Epithelial cell of esophagus (primary cell): ENCODE results near the gene TRERF1.

Source experiments
- DNase-seq: peaks from one replicate; pipeline ENCODE4 v3.0.0; 2010; ENCODE audit warnings: low read depth
- H3K4me3 ChIP-seq: 2 replicates; pipeline ENCODE4 v1.5.1; 2011; ENCODE audit warnings: mild to moderate bottlenecking, low read length, control low read depth
- CTCF ChIP-seq: IDR thresholded peaks from 2 replicates; pipeline ENCODE4 v1.5.1; 2011; ENCODE audit warnings: low read depth, mild to moderate bottlenecking, low read length, control low read depth, inconsistent platforms; ENCODE audit not compliant: insufficient read depth; ENCODE audit errors: missing control alignments

The TRERF1 gene

GRCh38 chr6:42378125-42378524, 73.6 kb downstream of the TRERF1 start:
- no peak for DNase-seq
- H3K4me3 ChIP-seq = no peak overlapping the region

GRCh38 chr6:42375007-42375635, 76.6 kb downstream of the TRERF1 start:
- no peak for DNase-seq
- no peak for TF ChIP-seq CTCF

More at GRCh38 chr6:42378125-42378524, 73.6 kb downstream of the TRERF1 start:
- no peak for TF ChIP-seq CTCF

GRCh38 chr6:42374018-42374669, 77.6 kb downstream of the TRERF1 start:
- no peak for TF ChIP-seq CTCF
- DNase-seq = peak; percentile 11
- H3K4me3 ChIP-seq = no peak overlapping the region

More at GRCh38 chr6:42375007-42375635, 76.6 kb downstream of the TRERF1 start:
- H3K4me3 ChIP-seq = no peak overlapping the region

GRCh38 chr6:42372699-42373098, 79.0 kb downstream of the TRERF1 start:
- no peak for TF ChIP-seq CTCF
- no peak for DNase-seq

GRCh38 chr6:42370323-42370985, 81.3 kb downstream of the TRERF1 start:
- no peak overlapping the region for H3K4me3 ChIP-seq
- DNase-seq = no peak
- TF ChIP-seq CTCF = no peak

More at GRCh38 chr6:42372699-42373098, 79.0 kb downstream of the TRERF1 start:
- no peak overlapping the region for H3K4me3 ChIP-seq

GRCh38 chr6:42369568-42369967, 82.2 kb downstream of the TRERF1 start:
- DNase-seq = peak; percentile 73

More at GRCh38 chr6:42369568-42369967, 82.2 kb downstream of the TRERF1 start:
- no peak overlapping the region for H3K4me3 ChIP-seq
- no peak for TF ChIP-seq CTCF
